Activated CD8-positive, alpha-beta T cell treated with anti-CD3 and anti-CD28 coated beads for 36 hours (primary cell): Measurements from ENCODE around the gene MRPL28. TPM values are rescaled to one million over a fixed set of nuclear protein-coding genes. Genes with fewer than 3 reads are reported as not detected.

ENCODE experiments used
- ATAC-seq: fragments of 200-7000 bp; cut with Tn5 transposase; one replicate; pipeline ENCODE4 v1.10.0; 2021; ENCODE audit warnings: mild to moderate bottlenecking, moderate library complexity
- CTCF ChIA-PET: fragments of 350-600 bp; sonication (Branson Sonifier 250); formaldehyde crosslinking; loops from one replicate; lab custom pipeline; 2021; ENCODE audit warnings: antibody characterized with exemption; lab: Charles Lee
- POLR2A ChIA-PET: fragments of 350-600 bp; sonication (Branson Sonifier 250); formaldehyde crosslinking; loops from one replicate; lab custom pipeline; 2021; ENCODE audit warnings: antibody characterized with exemption; lab: Charles Lee
- DNase-seq: peaks from one replicate; pipeline ENCODE4 v3.0.0-alpha.2; 2020
- H3K27ac Mint-ChIP-seq: one replicate; pipeline ENCODE4 v1.8.0; 2021; ENCODE audit warnings: mild to moderate bottlenecking, mixed read lengths
- H3K27me3 Mint-ChIP-seq: one replicate; pipeline ENCODE4 v1.8.0; 2021; ENCODE audit warnings: mixed read lengths
- H3K36me3 Mint-ChIP-seq: one replicate; pipeline ENCODE4 v1.8.0; 2021; ENCODE audit warnings: low read depth, mixed read lengths
- H3K4me1 Mint-ChIP-seq: one replicate; pipeline ENCODE4 v1.8.0; 2021; ENCODE audit warnings: low read depth, mixed read lengths
- H3K4me3 Mint-ChIP-seq: one replicate; pipeline ENCODE4 v1.8.0; 2021; ENCODE audit warnings: mild to moderate bottlenecking, moderate library complexity, mixed read lengths
- H3K9me3 Mint-ChIP-seq: one replicate; pipeline ENCODE4 v1.8.0; 2021; ENCODE audit warnings: mixed read lengths
- intact Hi-C: fragments of 100-400 bp; cut with micrococcal nuclease; formaldehyde crosslinking; loops from one replicate; pipeline ENCODE4 v1.10.0; 2022
- total RNA-seq, 2 experiments: library from RNA; stranded (reverse); gene quantifications; one replicate each; pipeline ENCODE4 v1.2.3, GENCODE V29; 2021
- TF ChIP-seq, protein P1 (sequence below): fragments of 200-600 bp; IDR thresholded peaks from one replicate; pipeline ENCODE4 v1.8.0; 2022; ENCODE audit warnings: antibody characterized with exemption, mild to moderate bottlenecking

Gene MRPL28
- total RNA-seq, 2 experiments from 2014 or later: 95.0 to 98.2 TPM

DNA sequence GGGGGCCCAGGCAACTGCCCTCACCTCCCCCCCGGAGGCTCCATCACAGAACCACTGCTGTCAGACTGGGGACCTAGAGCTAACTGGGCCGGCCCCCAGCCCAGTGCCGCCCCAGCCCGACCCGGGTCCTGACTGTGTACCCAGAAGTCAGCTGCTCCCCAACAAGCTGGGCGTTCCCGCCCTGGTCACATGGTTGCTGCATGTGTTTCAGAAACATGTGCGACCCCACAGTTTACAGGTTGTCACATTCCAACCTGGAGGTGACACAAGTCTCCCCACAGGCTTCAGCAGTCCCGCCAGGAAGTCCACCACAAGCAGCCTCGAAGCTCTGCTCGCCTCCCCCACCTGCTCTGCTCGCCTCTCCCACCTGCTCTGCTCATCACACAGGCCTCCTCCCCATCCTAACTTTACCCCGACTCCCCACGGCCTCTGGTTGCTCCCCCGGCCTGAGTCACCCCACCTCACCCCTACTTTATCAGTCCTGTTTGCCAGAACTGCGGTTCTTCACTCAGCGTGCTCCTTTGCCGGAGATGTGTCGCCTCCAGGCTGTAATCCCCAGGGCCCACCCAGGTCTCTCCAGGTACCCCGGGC is 968 bp downstream of the MRPL28 start:
- Mint-ChIP-seq H3K4me3 (peak overlapping the region; percentile 52), H3K9me3 (no peaks in the 10 kb centered on the region), H3K36me3 (peaks cover 16% of the 10 kb centered on the region), H3K27me3 (no peaks in the 10 kb centered on the region), H3K4me1 (peaks cover 13% of the 10 kb centered on the region), H3K27ac (peak overlapping the region; percentile 3)
- no peak for DNase-seq
- intact Hi-C loops: no loop called here
- ChIA-PET CTCF (no interaction called here), POLR2A (interaction anchor here (0.6 to 0.8 kb wide), 2 partner anchors 33 to 141 kb away, joined by 3 read pairs; no protein-coding TSS in a partner anchor)
- ATAC-seq: no peak
- TF ChIP-seq, protein P1, sequence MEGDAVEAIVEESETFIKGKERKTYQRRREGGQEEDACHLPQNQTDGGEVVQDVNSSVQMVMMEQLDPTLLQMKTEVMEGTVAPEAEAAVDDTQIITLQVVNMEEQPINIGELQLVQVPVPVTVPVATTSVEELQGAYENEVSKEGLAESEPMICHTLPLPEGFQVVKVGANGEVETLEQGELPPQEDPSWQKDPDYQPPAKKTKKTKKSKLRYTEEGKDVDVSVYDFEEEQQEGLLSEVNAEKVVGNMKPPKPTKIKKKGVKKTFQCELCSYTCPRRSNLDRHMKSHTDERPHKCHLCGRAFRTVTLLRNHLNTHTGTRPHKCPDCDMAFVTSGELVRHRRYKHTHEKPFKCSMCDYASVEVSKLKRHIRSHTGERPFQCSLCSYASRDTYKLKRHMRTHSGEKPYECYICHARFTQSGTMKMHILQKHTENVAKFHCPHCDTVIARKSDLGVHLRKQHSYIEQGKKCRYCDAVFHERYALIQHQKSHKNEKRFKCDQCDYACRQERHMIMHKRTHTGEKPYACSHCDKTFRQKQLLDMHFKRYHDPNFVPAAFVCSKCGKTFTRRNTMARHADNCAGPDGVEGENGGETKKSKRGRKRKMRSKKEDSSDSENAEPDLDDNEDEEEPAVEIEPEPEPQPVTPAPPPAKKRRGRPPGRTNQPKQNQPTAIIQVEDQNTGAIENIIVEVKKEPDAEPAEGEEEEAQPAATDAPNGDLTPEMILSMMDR: no peak

DNA sequence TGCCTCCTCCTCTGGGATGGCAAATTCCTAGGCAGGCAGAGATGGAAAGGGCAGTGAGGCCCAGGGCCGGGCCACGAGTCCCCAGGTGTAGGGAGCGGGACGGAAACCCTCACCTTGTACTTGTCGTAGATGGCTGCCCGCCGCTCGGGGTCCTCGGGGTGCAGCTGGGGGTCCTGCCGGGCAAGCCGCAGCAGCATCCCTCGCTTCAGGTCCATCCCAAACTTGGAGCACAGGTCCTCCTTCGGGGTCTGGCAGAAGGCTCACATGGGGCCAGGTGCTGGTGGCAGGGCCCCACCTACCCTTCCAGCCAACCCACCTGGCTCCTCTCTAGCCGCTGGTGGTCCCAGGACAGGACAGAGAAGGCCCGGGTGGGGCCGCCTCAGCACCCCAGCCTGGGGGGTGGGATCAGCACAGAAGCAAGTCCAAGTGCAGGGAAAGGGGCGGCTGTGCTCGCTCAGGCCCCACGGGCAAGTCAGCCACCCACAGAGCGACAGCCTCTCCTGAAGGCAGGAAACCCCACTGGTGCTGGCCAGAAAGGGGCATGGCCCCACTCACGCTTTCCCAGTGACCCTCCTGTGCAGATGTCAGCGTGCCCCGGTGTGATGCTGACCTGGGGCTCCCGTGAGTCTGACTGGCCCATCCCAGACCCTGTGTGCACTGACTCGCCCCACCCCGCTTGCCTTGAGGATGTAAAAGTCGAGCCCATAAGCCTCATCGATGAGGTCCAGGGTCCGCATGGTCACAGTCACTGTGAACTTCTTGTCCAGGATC is 1.8 kb downstream of the MRPL28 start:
- intact Hi-C loops: no loop called here
- no peak for DNase-seq
- H3K36me3 Mint-ChIP-seq: peaks cover 16% of the 10 kb centered on the region
- CTCF ChIA-PET: no interaction called here
- POLR2A ChIA-PET: interaction anchor here (0.6 to 0.8 kb wide), 2 partner anchors 34 to 140 kb away, joined by 3 read pairs; no protein-coding TSS in a partner anchor
- no peak overlapping the region for H3K4me3 Mint-ChIP-seq
- no peak for ATAC-seq
- H3K9me3 Mint-ChIP-seq: no peaks in the 10 kb centered on the region
- TF ChIP-seq, protein P1: no peak
- H3K27ac Mint-ChIP-seq: no peak overlapping the region
- H3K4me1 Mint-ChIP-seq: peaks cover 13% of the 10 kb centered on the region
- H3K27me3 Mint-ChIP-seq: no peaks in the 10 kb centered on the region

DNA sequence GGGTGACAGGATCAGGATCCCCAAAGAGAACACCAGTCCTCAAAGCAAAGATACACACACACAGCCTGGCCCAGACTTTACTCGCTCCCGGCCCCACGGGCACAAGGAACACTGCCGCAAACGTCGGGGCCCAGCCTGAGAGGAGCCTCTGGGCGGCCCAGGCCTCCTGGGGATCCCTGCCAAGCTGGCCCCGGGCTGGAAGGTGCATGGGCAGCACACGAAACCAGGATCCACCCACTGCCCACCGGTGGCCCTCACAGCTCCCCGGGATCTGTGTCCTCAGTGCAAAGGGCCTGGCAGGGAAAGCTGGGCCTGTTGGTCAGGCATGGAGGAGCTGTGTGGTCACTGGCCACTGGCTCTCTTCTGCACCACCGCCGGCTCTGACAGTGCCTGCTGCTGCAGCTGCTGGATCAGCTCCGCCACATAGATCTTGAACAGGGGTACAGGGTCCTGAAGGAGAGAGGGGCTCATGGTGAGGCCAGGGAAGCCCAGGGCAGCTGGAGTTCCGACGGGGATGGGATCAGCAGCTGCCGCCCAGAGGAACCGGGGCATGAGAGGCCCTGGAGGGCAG is 2.9 kb downstream of the MRPL28 start:
- DNase-seq (no peak), ATAC-seq (no peak)
- Mint-ChIP-seq H3K27me3 (no peaks in the 10 kb centered on the region), H3K9me3 (no peaks in the 10 kb centered on the region), H3K4me3 (no peak overlapping the region), H3K36me3 (peaks cover 16% of the 10 kb centered on the region), H3K4me1 (peaks cover 14% of the 10 kb centered on the region), H3K27ac (no peak overlapping the region)
- ChIA-PET CTCF (interaction anchor here (0.6 to 1.0 kb wide), 3 partner anchors 29 to 271 kb away, joined by 3 read pairs; no protein-coding TSS in a partner anchor), POLR2A (interaction anchor here (2.0 kb wide), 1 partner anchor 14 kb away, joined by 6 read pairs; no protein-coding TSS in a partner anchor)
- TF ChIP-seq, protein P1: no peak
- intact Hi-C loops: no loop called here

DNA sequence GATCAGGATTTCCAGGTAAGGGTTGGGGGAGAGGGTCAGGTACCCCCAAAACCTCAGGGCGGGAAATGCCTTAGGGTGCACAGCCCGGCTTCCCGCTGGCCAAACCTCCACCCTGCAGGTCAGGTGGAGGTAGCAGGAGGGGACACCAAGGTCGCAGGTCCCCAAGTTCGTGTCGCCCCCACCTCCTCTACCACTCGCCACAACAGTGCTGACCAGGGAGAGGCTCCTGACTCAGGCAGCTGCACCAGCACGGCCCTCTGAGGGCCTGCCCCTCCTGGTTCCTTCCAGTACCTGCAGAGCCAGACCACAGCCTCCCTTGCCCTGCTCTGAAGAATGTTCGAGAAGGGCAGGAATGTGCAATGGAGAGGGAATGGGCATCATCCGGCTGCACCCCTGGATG is 3.9 kb downstream of the MRPL28 start:
- ChIA-PET CTCF (interaction anchor here (0.6 kb wide), 1 partner anchor 270 kb away, joined by 3 read pairs; no protein-coding TSS in a partner anchor), POLR2A (interaction anchor here (2.0 kb wide), 1 partner anchor 13 kb away, joined by 6 read pairs; no protein-coding TSS in a partner anchor)
- no peaks in the 10 kb centered on the region for H3K27me3 Mint-ChIP-seq
- ATAC-seq (no peak), DNase-seq (no peak)
- H3K4me1 Mint-ChIP-seq: peaks cover 19% of the 10 kb centered on the region
- H3K9me3 Mint-ChIP-seq: no peaks in the 10 kb centered on the region
- intact Hi-C loops: no loop called here
- H3K36me3 Mint-ChIP-seq: peaks cover 16% of the 10 kb centered on the region
- TF ChIP-seq, protein P1: no peak
- no peak overlapping the region for H3K4me3 Mint-ChIP-seq
- no peak overlapping the region for H3K27ac Mint-ChIP-seq
